K562 (cell line): ENCODE results near the gene IL12RB2. TPM values are rescaled to one million over a fixed set of nuclear protein-coding genes. Genes with fewer than 3 reads are reported as not detected.

Experiments used
- FUS ChIP-seq: fragments of 200-400 bp; formaldehyde crosslinking; optimal IDR thresholded peaks from 2 replicates; pipeline ENCODE3; 2017; ENCODE audit warnings: low read depth, low read length
- GATA2 ChIP-seq: sonication (generic); formaldehyde crosslinking; IDR thresholded peaks from 2 replicates; pipeline ENCODE4 v1.4.0; 2020; ENCODE audit warnings: mild to moderate bottlenecking, missing genetic modification reagents
- GATAD2A ChIP-seq: fragments of 450-650 bp; IDR thresholded peaks from 2 replicates; pipeline ENCODE4 v1.6.1; 2017
- HMGN3 ChIP-seq: IDR thresholded peaks from 2 replicates; pipeline ENCODE4 v1.6.1; 2011; ENCODE audit warnings: borderline replicate concordance, low read depth, mild to moderate bottlenecking, mixed read lengths, low read length; ENCODE audit not compliant: insufficient read length; ENCODE audit errors: extremely low read depth
- HNRNPK ChIP-seq: fragments of 200-400 bp; formaldehyde crosslinking; IDR thresholded peaks from one replicate; pipeline ENCODE4 v1.6.1; 2018; ENCODE audit warnings: mild to moderate bottlenecking, low read depth, low read length; ENCODE audit not compliant: poor library complexity, severe bottlenecking
- NCOA6 ChIP-seq: fragments of 450-650 bp; IDR thresholded peaks from 2 replicates; pipeline ENCODE4 v1.6.1; 2017; ENCODE audit warnings: mild to moderate bottlenecking
- POLR3A ChIP-seq: IDR thresholded peaks from 2 replicates; pipeline ENCODE4 v1.6.1; 2011; ENCODE audit warnings: borderline replicate concordance, mild to moderate bottlenecking, moderate library complexity; ENCODE audit not compliant: insufficient read length, insufficient read depth; ENCODE audit errors: extremely low read depth
- PRMT5 ChIP-seq: sonication (generic); formaldehyde crosslinking; IDR thresholded peaks from 2 replicates; pipeline ENCODE4 v1.5.0; 2020; ENCODE audit warnings: missing genetic modification reagents
- RBM17 ChIP-seq: fragments of 200-400 bp; formaldehyde crosslinking; IDR thresholded peaks from 2 replicates; pipeline ENCODE4 v1.6.1; 2017; ENCODE audit warnings: low read depth, mild to moderate bottlenecking, low read length, borderline replicate concordance
- RUNX1 ChIP-seq: sonication (generic); IDR thresholded peaks from 2 replicates; pipeline ENCODE4 v1.6.1; 2016; ENCODE audit warnings: antibody characterized with exemption, low read depth
- SIN3A ChIP-seq, 2 experiments: fragments of 150-350 bp in 1 of 2; IDR thresholded peaks; 2 replicates each; pipeline ENCODE4 v1.6.1; 2011 to 2016; ENCODE audit warnings: borderline replicate concordance in 2 of 2, low read depth in 2 of 2, low read length in 2 of 2, mild to moderate bottlenecking in 2 of 2, moderate library complexity in 2 of 2; ENCODE audit not compliant: control insufficient read depth in 1 of 2
- SMAD2 ChIP-seq: fragments of 150-350 bp; IDR thresholded peaks from 2 replicates; pipeline ENCODE4 v1.6.1; 2014; ENCODE audit warnings: low read depth, mild to moderate bottlenecking, low read length
- TCF7L2 ChIP-seq: fragments of 150-350 bp; IDR thresholded peaks from 2 replicates; pipeline ENCODE4 v1.6.1; 2016; ENCODE audit warnings: low read depth, mild to moderate bottlenecking, low read length, moderate library complexity
- XRCC3 ChIP-seq: fragments of 450-650 bp; IDR thresholded peaks from 2 replicates; pipeline ENCODE4 v1.6.1; 2017; ENCODE audit warnings: mild to moderate bottlenecking, moderate library complexity
- ZBTB17 ChIP-seq: fragments of 450-650 bp; formaldehyde crosslinking; IDR thresholded peaks from 2 replicates; pipeline ENCODE4 v1.4.0; 2020; ENCODE audit warnings: mild to moderate bottlenecking
- ZBTB34 ChIP-seq: fragments of 250-450 bp; sonication (Bioruptor Pico); IDR thresholded peaks from 2 replicates; pipeline ENCODE4 v1.8.0; 2021; ENCODE audit warnings: mild to moderate bottlenecking, moderate library complexity
- ZFP36 ChIP-seq: fragments of 150-350 bp; IDR thresholded peaks from 2 replicates; pipeline ENCODE4 v1.6.1; 2018; ENCODE audit warnings: low read length, low read depth; ENCODE audit not compliant: partially characterized antibody
- ZFPM2 ChIP-seq: fragments of 250-450 bp; sonication (Bioruptor Pico); IDR thresholded peaks from 2 replicates; pipeline ENCODE4 v1.5.1; 2022; ENCODE audit warnings: mild to moderate bottlenecking
- ZKSCAN3 ChIP-seq: fragments of 250-450 bp; sonication (Bioruptor Pico); IDR thresholded peaks from 2 replicates; pipeline ENCODE4 v1.4.0; 2020
- ZNF347 ChIP-seq: fragments of 450-650 bp; formaldehyde crosslinking; IDR thresholded peaks from 2 replicates; pipeline ENCODE4 v1.4.0; 2020; ENCODE audit warnings: low read depth, mild to moderate bottlenecking, moderate library complexity
- ZNF584 ChIP-seq: fragments of 200-800 bp; sonication (Bioruptor generic); IDR thresholded peaks from 2 replicates; pipeline ENCODE4 v1.6.1; 2016; ENCODE audit warnings: low read depth, mild to moderate bottlenecking, missing genetic modification characterization, missing compliant biosample characterization
- ZNF695 ChIP-seq: fragments of 450-650 bp; formaldehyde crosslinking; IDR thresholded peaks from 2 replicates; pipeline ENCODE4 v1.4.0; 2020; ENCODE audit warnings: mild to moderate bottlenecking, moderate library complexity
- ZNF778 ChIP-seq: fragments of 450-650 bp; formaldehyde crosslinking; IDR thresholded peaks from 2 replicates; pipeline ENCODE4 v1.4.0; 2020; ENCODE audit warnings: mild to moderate bottlenecking, moderate library complexity
- polyA plus RNA-seq, 8 experiments: library from polyadenylated mRNA; depleted of rRNA in 4 of 8; stranded (reverse) in 5 of 8; unstranded in 3 of 8; fragments of >200 nt; fragmentation: Nextera tagmentation in 2 of 8; fragmentation: Illumina TruSeq in 1 of 8; extraction: Ambion mirVana in 2 of 8; extraction: Trizol in 1 of 8; gene quantifications; 2 replicates each; pipeline versions ENCODE4 v1.2.1 to v1.2.3, GENCODE V29; 2011 to 2014; ENCODE audit warnings: inconsistent platforms in 1 of 8, missing spikeins in 1 of 8
- total RNA-seq, 7 experiments: library from RNA; depleted of rRNA in 6 of 7; stranded (reverse); fragments of >200 nt in 6 of 7; fragmentation: Illumina TruSeq in 2 of 7; extraction: Trizol in 2 of 7; gene quantifications; 2 replicates each; pipeline versions ENCODE4 v1.2.1 to v1.2.3, GENCODE V29; 2011 to 2021; ENCODE audit warnings: low replicate concordance in 1 of 7
- TF ChIP-seq, protein P1 (sequence below), 3 experiments: fragments of 200-800 bp in 1 of 3; sonication (Bioruptor generic) in 1 of 3; sonication (generic) in 1 of 3; formaldehyde crosslinking in 1 of 3; IDR thresholded peaks; 2 replicates each; pipeline versions ENCODE4 v1.6.1 to v1.8.0; 2016 to 2022; ENCODE audit warnings: mild to moderate bottlenecking in 2 of 3, missing compliant biosample characterization in 2 of 3, missing genetic modification characterization in 2 of 3, missing genetic modification reagents in 1 of 3
- TF ChIP-seq, protein P2 (sequence below), 2 experiments: IDR thresholded peaks; 2 replicates each; pipeline ENCODE4 v1.6.1; 2011; ENCODE audit warnings: borderline replicate concordance in 1 of 2, control low read depth in 1 of 2, low read depth in 1 of 2, low read length in 1 of 2, mild to moderate bottlenecking in 1 of 2, mixed read lengths in 1 of 2, moderate library complexity in 1 of 2; ENCODE audit not compliant: insufficient read depth in 1 of 2, insufficient read length in 1 of 2, poor library complexity in 1 of 2, severe bottlenecking in 1 of 2; ENCODE audit errors: extremely low read depth in 1 of 2

IL12RB2 gene
- total and polyA plus RNA-seq, 9 of the 15 experiments (the other 6 are each of a cell fraction or from before 2014, with no cell fraction given) = 0.39 to 3.3 (median 1.9) TPM

DNA sequence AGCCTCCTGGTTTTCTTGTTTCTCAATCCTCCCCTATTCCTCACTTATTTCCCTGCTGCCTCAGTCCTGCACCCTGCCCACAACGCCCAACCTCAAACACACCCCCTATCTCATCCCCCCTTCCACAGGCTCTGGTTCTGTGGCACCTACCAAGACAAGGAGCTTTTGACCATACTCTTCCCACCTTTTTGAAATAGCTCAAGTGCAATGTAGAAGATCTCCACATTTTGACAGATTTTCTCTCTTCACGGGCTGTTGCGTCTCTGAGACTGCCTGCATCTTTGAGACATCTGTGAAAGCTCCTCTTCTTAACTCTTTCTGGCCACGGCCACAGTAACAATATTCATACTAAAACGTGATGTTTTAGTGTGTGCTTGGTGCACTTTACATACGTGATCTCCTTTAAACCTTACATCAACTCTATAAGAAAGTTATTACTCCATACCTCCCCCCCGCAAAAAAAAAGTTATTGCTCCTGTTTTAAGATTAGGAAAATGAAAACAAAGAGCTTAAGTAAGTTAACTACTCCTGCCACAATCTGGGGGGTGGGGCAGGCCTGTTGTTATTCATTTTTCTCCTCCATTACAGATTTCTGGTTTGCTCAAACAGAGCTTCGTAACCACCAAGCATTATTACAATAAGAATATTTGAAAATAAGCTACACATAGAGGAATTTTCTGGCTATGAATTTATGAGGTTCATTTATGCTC, 124.4 kb downstream of the IL12RB2 start (continued):
- no peak for TF ChIP-seq POLR3A
- TF ChIP-seq ZNF778 (CRISPR knock-in tag) = no peak
- TF ChIP-seq FUS = no peak
- TF ChIP-seq ZFPM2 (CRISPR knock-in tag) = no peak
- no peak for TF ChIP-seq NCOA6
- no peak for TF ChIP-seq XRCC3
- TF ChIP-seq ZFP36 = no peak
- TF ChIP-seq PRMT5 (CRISPR knock-in tag) = no peak
- TF ChIP-seq ZBTB34 (CRISPR knock-in tag) = no peak
- no peak for TF ChIP-seq GATA2 (CRISPR knock-in tag)
- 0 out of 4 replicates have a peak, but pooled peaks of 1 of the 2 experiments have one; percentile 38 for TF ChIP-seq SIN3A (IDR thresholded peaks at IDR 0.05; ENCODE audit: borderline replicate concordance in 2 of 2, control insufficient read depth in 1 of 2, low read depth in 2 of 2, low read length in 2 of 2)
- TF ChIP-seq ZBTB17 (CRISPR knock-in tag) = no peak
- TF ChIP-seq RBM17 = no peak
- TF ChIP-seq, protein P1, sequence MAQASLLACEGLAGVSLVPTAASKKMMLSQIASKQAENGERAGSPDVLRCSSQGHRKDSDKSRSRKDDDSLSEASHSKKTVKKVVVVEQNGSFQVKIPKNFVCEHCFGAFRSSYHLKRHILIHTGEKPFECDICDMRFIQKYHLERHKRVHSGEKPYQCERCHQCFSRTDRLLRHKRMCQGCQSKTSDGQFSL (CRISPR knock-in tag; IDR thresholded peaks at IDR 0.05) = peak; percentile 25; the same call in 1 of the 2 replicates
- TF ChIP-seq, protein P1 (tag; IDR thresholded peaks at IDR 0.05) = no peak
- TF ChIP-seq TCF7L2 = no peak
- TF ChIP-seq ZNF347 = no peak
- no peak for TF ChIP-seq ZKSCAN3 (CRISPR knock-in tag)
- TF ChIP-seq, protein P2, sequence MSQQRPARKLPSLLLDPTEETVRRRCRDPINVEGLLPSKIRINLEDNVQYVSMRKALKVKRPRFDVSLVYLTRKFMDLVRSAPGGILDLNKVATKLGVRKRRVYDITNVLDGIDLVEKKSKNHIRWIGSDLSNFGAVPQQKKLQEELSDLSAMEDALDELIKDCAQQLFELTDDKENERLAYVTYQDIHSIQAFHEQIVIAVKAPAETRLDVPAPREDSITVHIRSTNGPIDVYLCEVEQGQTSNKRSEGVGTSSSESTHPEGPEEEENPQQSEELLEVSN (IDR thresholded peaks at IDR 0.05; ENCODE audit: borderline replicate concordance in 1 of 2, extremely low read depth in 1 of 2, insufficient read depth in 1 of 2, insufficient read length in 1 of 2, low read depth in 1 of 2, low read length in 1 of 2, poor library complexity in 1 of 2, severe bottlenecking in 1 of 2) = no peak
- no peak for TF ChIP-seq HNRNPK
- no peak for TF ChIP-seq SMAD2
- no peak for TF ChIP-seq RUNX1
- no peak for TF ChIP-seq ZNF695
- 0 out of 2 replicates have a peak, but pooled peaks have one; percentile 55 for TF ChIP-seq GATAD2A
- no peak for TF ChIP-seq ZNF584 (CRISPR knock-in tag)
- TF ChIP-seq HMGN3 = no peak
